Measurements from ENCODE around the gene CCDC6. TPM values are rescaled to one million over a fixed set of nuclear protein-coding genes. Genes with fewer than 3 reads are reported as not detected.

CCDC6 gene
- total and polyA plus RNA-seq, 2 of the 4 experiments (the other 2 are of a cell fraction) = 21.8 to 30.8 TPM

- Histone ChIP-seq H3K4ac (ENCODE audit: low read depth, low read length) (no peak overlapping the region), H3K9me1 (ENCODE audit: insufficient read depth, low read length) (0 out of 2 replicates have a peak, but pooled peaks cover 4% of the 10 kb centered on the region), H3K9ac (ENCODE audit: low read depth, low read length) (no peak overlapping the region), H3K23ac (ENCODE audit: low read depth, low read length) (no peak overlapping the region), H3K27me3 (ENCODE audit: control insufficient read depth, insufficient read depth, low read length) (no peaks in the 10 kb centered on the region), H4K8ac (ENCODE audit: low read depth in 2 of 2, low read length in 2 of 2) (no peak overlapping the region), H3K27ac (ENCODE audit: insufficient read depth, low read length) (no peak overlapping the region), H4K20me1 (ENCODE audit: insufficient read depth, low read length) (peaks cover 28% of the 10 kb centered on the region), H3K4me3 (ENCODE audit: insufficient read depth, low read depth, low read length) (no peak overlapping the region), H3K18ac (ENCODE audit: low read depth, low read length) (no peak overlapping the region), H3K79me1 (ENCODE audit: low read depth in 1 of 2, low read length in 2 of 2) (peaks cover 34 to 66% of the 10 kb centered on the region in 2 experiments), H4K91ac (ENCODE audit: insufficient read depth, low read depth, low read length) (no peak overlapping the region), H3K4me1 (ENCODE audit: control insufficient read depth, insufficient read depth, low read length) (no peaks in the 10 kb centered on the region), H2BK20ac (ENCODE audit: low read depth, low read length) (no peak overlapping the region), H3K4me2 (ENCODE audit: low read depth, low read length) (no peak overlapping the region), H3K56ac (ENCODE audit: extremely low read depth, insufficient read depth, low read length) (no peak overlapping the region), H2AK9ac (replicated peaks; ENCODE audit: low read depth, low read length, poor library complexity) (no peak overlapping the region), H2BK15ac (ENCODE audit: low read depth, low read length) (no peak overlapping the region), H2AFZ (replicated peaks; ENCODE audit: low read length, poor library complexity) (no peak overlapping the region), H2BK5ac (ENCODE audit: low read depth, low read length, poor library complexity, severe bottlenecking) (no peak overlapping the region), H2BK120ac (ENCODE audit: low read depth, low read length) (no peak overlapping the region), H3K14ac (replicated peaks; ENCODE audit: low read depth, low read length) (no peak overlapping the region), H3K9me3 (ENCODE audit: control insufficient read depth, insufficient read depth, low read length) (no peaks in the 10 kb centered on the region), H2AK5ac (ENCODE audit: low read depth, low read length) (no peak overlapping the region), H3K36me3 (ENCODE audit: control insufficient read depth, insufficient read depth, low read length) (no peaks in the 10 kb centered on the region), H4K5ac (ENCODE audit: low read depth, low read length) (no peak overlapping the region)
- TF ChIP-seq NFE2L2 (IDR thresholded peaks at IDR 0.05; ENCODE audit: low read depth, low read length) = no peak
- TF ChIP-seq CHD1 (IDR thresholded peaks at IDR 0.05; ENCODE audit: low read depth, low read length) = no peak
- no peak for TF ChIP-seq MAFK (IDR thresholded peaks at IDR 0.05; ENCODE audit: low read depth, low read length)
- TF ChIP-seq RAD21 (IDR thresholded peaks at IDR 0.05; ENCODE audit: low read length) = no peak
- no peak for TF ChIP-seq ELK1 (IDR thresholded peaks at IDR 0.05; ENCODE audit: borderline replicate concordance, low read depth, low read length)
- no peak for TF ChIP-seq MAZ (IDR thresholded peaks at IDR 0.05; ENCODE audit: borderline replicate concordance, low read depth, low read length)
- no peak for TF ChIP-seq CEBPB (IDR thresholded peaks at IDR 0.05; ENCODE audit: low read depth, low read length)
- TF ChIP-seq RFX5 (IDR thresholded peaks at IDR 0.05; ENCODE audit: low read depth, low read length) = no peak
- TF ChIP-seq POLR2A (IDR thresholded peaks at IDR 0.05; ENCODE audit: low read depth, low read length) = no peak
- TF ChIP-seq, protein P1, sequence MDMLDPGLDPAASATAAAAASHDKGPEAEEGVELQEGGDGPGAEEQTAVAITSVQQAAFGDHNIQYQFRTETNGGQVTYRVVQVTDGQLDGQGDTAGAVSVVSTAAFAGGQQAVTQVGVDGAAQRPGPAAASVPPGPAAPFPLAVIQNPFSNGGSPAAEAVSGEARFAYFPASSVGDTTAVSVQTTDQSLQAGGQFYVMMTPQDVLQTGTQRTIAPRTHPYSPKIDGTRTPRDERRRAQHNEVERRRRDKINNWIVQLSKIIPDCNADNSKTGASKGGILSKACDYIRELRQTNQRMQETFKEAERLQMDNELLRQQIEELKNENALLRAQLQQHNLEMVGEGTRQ (IDR thresholded peaks at IDR 0.05; ENCODE audit: low read depth, low read length) = no peak
- DNase-seq = no peak
- ATAC-seq (ENCODE audit: low read depth) = no peak
- ChIA-PET POLR2A (ENCODE audit: unreplicated experiment) (no interaction called here), CTCF (interaction anchor here (0.6 to 1.4 kb wide), 5 partner anchors 10 to 1172 kb away, joined by 3 to 5 read pairs (median 3); no protein-coding TSS in a partner anchor)
- in situ Hi-C loops (cut with MboI; ENCODE audit: low sequenced_read_pairs) (no loop called here), dilution Hi-C loops (cut with HindIII; ENCODE audit: low sequenced_read_pairs, unreplicated experiment) (no loop called here), intact Hi-C loops (cut with micrococcal nuclease) (no loop called here)
- no CpG with 5 or more reads among the region's 5 CpGs for WGBS, 2 experiments (ENCODE audit: extremely low coverage in 2 of 2, insufficient read length in 1 of 2)
- BruUV-seq (replicated peaks) = no TSS peak
Measured at GRCh38 chr10:59864141-59864962, 42.0 kb downstream of the CCDC6 start.

Data from IMR-90 (cell line).